GM18873 (cell line): ENCODE results near the gene NMS.

ENCODE experiments used
- ATAC-seq: cut with Tn5 transposase; IDR thresholded peaks from one replicate; pipeline ENCODE4 v1.9.1; 2021; ENCODE audit warnings: mild to moderate bottlenecking, moderate library complexity, moderate number of reproducible peaks; ENCODE audit not compliant: unreplicated experiment, low FRiP score

The NMS gene

GRCh38 chr2:100483895-100484294, 13.6 kb downstream of the NMS start:
- no peak for ATAC-seq

DNA sequence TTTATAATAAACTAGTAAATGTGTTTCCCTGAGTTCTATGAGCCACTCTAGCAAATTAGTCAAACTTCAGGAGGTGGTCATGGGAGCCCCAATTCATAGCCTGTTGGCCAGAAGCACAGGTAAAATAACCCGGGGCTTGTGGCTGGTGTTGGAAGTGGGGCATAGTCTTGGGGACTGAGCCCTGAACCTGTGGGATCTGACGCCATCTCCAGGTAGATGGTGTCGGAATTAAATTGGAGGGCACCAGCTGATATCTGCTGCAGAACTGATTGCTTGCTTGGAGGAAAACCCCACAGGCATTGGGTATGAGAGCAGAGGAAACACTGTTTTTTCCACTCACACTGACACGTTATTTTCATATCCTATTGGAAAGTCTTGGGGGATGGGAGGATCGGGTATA, 14.1 kb downstream of the NMS start:
- ATAC-seq: no peak

DNA sequence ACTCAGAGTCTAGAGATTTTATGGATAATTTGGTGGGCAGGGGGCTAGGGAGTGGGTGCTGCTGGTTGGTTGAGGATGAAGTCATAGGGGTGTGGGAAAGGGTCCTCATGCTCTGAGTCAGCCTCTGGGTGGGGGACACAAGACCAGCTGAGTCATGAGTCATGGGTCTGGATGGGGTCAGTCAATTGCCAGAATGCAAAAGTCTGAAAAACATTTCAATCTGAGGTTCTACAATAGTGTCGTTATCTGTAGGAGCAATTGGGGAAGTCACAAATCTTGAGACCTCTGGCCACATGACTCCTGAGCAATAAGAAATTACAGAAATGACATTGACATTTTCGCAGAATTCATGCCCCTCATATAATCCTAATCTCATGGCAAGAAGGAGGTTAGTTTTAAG, 15.1 kb downstream of the NMS start:
- ATAC-seq: no peak

GRCh38 chr2:100494712-100495111, 24.4 kb downstream of the NMS start:
- no peak for ATAC-seq

DNA sequence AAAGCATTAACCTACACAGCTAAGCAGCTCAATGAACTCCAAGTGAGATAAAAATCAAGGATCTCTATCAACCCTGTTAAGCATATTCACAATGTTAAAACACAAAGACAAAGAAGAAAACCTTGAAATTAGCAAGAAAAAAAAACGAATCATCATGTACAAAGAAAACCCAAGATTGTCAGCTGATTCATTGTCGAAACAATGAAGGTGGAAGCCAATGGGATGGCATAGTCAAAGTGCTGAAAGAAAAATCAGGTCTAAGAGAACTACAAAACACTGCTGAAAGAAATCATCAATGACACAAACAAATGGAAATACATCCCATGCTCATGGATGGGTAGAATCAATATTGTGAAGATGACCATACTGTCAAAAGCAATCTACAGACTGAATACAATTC, 32.5 kb downstream of the NMS start:
- ATAC-seq: no peak

DNA sequence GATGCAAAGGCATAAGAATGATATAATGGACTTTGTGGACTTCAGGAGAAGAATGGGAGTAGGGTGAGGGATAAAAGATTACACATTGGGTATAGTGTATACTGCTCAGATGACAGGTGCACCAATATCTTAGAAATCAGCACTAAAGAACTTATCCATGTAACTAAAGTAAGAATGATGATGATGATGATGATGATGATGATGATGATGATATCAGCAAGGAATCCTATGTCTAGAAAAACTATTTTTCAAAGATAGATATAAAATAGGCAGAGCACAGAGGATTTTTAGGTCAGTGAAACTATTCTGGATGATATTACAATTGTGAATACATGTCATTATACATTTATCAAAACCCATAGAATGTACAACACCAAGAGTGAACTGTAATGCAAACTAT, 34.3 kb downstream of the NMS start:
- no peak for ATAC-seq

- no peak for ATAC-seq
These were observed 38.8 kb downstream of the NMS start for GRCh38 chr2:100509066-100509465.

- ATAC-seq: no peak
These were observed 43.4 kb downstream of the NMS start for GRCh38 chr2:100513650-100514049.

DNA sequence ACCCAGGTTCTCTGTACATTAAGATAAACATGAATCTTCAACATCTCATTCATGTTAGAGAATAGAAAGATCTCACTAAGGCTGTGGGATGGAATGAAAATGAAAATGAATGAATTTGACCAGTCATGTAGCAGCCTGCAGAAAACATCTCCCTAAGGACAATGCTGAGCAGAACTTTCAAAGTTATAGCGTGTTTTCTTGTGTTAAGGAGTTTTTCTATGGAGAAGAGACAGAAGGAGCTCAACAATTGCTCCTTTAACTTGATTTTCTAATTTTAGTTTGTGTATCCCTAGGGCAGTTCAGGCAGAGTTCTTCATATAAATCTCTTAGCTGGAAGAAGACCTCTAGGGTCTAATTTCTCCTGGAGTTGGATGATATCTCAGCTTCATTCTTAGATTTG, 47.3 kb downstream of the NMS start:
- ATAC-seq: no peak

DNA sequence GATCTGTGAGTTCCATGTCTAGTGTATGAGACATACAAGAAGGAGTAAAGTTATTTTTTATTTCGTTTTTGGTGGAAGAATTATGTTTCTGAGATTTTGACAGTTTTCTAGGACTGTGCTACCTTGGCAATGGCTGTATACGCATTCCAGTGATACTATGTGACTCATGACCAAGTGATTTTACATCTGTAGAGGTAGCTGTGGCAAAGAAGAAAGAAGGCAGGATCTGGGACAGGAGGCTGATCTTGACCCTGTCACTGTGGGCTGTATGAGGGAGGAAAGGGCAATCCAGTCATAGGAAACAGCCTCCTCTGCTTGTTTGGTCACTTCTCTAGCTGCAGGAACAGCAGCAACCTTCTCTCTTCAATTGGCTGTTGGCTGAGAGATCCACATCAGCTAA, 48.5 kb downstream of the NMS start:
- ATAC-seq: no peak

DNA sequence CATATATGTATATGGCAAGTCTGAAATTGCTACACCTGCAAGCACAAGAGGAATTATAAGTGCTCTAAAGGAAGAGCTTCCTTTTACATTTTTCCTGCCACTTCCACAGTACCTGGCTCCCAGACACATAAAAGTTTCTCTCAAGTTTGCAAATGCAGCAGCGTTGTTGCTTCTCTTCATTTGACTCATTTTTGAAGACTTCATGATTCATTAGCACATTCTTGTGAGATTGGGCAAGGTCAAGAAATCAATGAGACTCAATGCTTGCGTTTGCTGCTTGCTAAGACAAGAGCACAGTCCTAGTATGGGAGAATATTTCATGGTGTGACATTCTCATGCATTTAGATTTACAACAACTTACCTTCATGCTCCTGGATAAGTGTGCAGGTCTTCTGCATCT, 49.9 kb downstream of the NMS start:
- no peak for ATAC-seq

DNA sequence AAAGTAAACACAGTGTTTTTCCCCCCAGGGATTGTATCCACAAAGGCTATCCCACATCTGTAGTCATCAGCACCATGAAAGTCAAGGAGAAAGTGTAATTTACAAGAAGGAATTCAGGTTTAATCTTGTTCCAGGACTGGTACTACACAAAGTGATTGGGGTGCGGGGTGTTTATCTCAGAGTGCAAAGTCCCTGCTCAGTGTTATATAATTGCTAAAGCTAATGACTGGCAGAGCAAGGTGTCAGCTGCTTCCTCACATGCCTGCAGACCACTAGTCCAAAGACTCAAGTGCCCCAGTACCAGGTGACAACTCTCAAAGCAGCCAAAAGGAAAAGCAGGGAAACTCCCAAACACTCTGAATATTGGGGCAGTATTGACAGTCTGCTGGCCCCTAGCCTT, 52.1 kb downstream of the NMS start:
- ATAC-seq: no peak

DNA sequence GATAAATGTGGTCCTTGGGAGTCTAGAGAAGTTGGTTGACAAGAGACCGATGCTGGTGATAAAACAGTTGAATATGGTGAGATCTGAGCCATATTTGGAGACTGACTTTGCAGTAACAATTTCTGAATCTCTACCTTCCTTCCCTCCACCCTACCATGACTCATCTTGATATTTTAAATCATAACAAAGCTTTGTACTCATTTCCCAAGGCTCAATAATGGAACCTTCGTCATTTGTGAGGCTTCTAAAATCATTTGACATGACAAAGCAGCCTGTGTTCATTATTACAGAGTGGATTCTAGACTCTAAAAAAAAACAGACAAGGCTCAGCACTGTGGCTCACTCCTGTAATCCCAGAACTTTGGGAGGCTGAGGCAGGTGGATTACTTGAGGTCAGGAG, 54.0 kb downstream of the NMS start:
- no peak for ATAC-seq

GRCh38 chr2:100526868-100527267, 56.6 kb downstream of the NMS start:
- no peak for ATAC-seq

- ATAC-seq: no peak
These were observed 57.2 kb downstream of the NMS start for GRCh38 chr2:100527440-100528015.

DNA sequence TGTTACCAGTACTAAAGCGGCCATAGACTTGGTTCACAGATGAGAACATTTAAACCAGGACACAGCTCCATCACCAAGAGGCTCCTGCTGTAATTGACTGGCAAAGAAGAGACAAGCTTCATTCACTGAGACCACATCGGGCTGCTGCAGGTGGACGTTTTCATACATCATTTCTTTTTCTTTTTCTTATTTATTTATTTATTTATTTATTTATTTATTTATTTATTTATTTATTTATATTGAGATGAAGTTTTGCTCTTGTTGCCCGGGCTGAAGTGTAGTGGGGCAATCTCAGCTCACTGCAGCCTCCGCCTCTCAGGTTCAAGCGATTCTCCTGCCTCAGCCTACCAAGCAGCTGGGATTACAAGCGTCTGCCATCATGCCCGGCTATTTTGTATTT, 58.9 kb downstream of the NMS start:
- ATAC-seq: no peak

DNA sequence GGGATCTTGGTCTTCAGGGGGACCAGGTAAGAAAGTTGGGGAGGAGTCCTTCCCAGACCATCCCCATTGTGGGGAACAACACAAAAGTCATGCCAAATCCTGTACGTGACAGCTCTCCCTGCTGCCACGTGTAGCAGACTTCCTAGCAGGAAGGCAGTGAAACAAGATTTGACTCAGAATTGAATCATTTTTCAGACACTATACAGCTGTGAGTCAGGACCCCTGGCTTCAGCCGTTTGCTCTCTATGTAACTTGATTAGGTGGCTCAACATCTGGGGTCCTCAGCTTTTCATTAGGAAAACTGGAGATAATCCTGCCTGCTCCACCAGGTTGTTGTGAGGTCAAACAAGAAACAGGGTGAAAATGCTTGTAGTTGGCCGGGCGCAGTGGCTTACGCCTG, 59.6 kb downstream of the NMS start:
- ATAC-seq: no peak
